NCI-H146 (cell line): ENCODE results near the gene IRF3.

Source experiments
- DNase-seq: peaks from one replicate; lab custom pipeline; 2025; lab: John Stamatoyannopoulos, UW

Gene IRF3

DNA sequence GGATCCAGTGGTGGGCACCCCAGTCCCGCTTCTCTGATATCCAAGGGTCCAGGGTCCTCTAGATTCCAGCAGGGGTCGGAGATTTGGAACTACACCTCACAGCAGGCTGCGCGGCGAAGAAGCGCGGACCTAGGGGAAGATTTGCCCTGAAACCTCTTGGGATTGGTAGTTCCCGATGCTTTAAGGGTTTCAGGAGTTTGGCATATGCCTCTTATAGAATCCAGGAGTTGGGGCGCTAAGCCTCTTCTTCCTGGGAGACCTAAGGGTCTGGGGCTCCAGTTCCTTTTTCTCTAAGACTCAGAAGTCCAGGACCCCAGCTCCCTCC lies 425 bp upstream of the IRF3 start:
- no peak for DNase-seq

DNA sequence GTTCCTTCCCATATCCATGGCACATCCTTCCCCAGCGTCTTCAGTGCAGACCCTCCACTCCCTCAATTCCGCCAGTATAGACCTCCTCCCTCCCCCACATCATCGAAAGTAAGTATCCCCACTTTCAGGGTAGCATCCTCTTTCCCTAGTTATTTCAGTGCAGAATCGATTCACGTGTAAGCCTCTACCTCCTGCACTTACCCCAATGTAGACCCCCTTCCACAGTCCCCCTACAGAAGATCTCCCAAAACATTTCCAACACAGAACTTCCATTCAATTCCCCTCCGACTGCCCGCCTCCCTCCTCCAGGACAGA lies 664 bp downstream of the IRF3 start:
- no peak for DNase-seq

DNA sequence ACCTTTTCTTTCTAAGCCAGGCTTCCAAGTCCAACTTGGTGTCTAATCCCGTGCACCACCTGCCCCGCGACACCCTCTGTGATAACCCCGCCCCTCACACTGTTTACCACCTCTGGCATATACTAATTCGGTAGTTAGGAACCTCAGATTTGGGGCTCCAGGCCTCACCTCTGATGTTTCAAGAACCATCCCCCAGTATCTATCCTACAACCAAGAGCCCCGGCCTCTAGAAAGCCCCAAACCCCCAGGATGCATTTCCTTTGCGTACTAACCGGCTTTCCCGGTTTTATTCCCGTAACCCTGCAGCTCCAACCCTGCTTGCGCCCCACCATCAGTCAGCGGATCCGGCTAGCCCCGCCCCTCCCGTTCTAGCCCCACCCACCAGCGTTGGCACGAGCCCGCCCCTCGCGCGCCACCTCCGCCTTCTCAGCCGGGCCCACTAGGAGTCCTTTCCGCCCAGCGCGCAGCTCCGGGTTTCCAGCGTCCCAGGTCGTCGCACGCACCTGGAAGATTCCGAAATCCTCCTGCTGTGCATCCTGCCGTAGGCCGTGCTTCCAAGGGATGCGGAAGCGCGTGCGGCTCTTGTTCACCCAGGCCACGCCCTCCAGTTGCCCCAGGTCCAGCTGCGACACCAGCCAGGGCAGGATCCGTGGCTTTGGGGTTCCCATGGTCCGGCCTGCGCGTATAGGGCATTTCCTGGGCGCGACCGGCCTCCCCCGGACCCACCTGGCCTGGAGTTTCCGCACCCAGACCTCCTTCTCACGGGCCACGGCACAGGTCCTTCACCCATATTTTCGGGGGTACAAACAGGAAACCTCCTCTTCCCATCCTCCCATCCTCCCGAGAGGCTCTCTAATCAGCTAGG lies 1.3 kb downstream of the IRF3 start:
- DNase-seq = peak; percentile 96

DNA sequence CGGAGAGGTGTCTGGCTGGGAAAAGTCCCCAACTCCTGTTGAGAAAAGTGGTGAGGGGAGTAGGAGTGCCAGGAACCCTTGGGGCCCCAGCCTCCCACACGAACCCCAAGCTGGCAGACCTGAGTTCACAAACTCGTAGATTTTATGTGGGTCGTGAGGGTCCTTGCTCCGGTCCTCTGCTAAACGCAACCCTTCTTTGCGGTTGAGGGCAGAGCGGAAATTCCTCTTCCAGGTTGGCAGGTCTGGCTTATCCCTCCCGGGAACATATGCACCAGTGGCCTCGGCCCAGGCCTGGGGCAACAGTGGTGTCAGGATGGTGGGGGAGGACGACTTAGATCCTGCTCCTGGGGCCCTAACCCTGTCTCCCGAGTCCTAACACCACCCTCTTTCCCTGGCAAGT lies 2.4 kb downstream of the IRF3 start:
- DNase-seq = no peak

DNA sequence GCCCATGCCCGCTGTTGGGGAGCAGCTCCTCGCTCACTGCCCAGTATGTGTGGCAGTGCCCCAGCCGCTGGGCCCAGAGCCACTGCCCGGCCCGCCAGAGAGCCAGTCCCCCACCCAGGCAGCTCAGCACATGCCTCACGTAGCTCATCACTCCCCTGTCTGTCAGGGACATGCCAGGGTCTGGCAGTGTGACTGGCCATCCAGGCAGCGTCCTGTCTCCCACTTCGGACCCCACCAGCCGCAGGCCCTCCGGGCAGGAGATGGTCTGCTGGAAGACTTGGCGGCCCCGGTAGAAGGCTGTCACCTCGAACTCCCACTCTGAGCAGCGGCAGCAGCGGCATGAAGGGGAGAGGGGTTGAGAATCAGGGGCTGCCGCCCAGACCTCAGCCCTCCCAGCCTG lies 3.6 kb downstream of the IRF3 start:
- no peak for DNase-seq

DNA sequence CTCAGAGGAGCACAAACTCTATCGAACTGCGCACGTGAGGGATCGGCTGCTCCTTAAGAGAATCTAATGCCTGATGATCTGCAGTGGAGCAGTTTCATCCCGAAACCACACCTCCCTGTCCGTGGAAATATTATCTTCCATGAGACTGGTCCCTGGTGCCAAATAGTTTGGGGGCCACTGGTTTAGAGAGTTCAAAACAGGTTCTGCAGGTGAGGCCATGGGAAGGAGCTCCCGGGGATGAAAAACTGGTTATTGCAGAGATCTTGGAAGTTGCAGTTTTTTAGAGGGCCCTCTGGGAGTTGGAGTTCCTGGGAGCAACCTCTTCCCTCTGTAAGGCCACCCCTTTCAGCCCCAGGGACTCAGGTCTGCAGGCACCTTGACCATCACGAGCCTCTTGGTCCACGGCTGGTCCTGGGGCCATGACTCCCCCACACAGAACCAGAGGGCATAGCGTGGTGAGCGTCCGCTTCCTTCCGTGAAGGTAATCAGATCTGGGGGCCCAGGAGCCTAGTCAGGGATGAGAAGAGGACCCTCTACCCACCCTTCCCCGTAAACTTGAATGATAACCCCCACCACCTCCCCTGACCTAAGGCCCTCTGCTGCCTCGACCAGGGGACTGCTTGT lies 5.2 kb downstream of the IRF3 start:
- DNase-seq = no peak

DNA sequence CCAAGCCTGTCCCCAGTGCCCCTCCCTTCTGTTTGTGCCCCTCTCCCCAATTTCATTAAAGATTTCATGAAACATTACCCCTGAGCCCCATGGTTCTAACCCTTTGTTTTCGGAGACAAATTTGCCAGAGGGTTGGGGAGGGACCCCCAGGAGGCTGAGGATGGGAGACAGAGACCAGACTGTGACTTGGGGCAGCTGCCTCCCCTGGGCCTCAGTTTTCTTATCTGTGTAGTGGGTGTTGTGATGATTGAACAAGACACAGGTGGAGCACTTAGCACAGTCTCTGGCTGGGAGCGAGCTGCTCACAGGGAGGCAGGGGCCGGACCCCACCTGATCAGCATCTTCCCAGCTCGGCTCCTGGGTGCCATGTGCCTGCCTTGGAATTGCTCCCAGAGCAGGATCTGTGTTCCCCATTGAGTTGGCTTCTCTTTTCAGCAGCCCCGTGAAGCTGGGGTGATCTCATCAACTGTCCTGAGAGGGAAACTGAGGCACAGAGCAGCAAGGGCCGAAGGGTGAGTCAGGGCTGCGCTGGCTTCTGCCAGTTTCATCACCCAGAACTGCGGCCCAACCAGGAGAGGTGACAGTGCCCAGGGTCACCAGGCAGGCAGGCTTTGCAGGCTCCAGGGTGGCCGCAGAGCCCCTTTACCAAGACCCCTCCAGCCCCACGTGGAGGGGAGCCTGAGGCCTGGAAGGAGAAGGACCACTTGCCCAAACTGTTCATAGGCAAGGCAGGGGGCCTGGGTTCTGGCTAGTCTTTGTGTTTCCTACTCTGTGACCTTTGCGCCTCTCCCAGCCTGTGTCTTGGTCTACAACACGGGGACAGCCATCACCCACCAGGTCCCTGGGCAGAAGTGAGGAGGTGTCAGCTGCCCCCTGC lies 6.9 kb downstream of the IRF3 start:
- DNase-seq = no peak

DNA sequence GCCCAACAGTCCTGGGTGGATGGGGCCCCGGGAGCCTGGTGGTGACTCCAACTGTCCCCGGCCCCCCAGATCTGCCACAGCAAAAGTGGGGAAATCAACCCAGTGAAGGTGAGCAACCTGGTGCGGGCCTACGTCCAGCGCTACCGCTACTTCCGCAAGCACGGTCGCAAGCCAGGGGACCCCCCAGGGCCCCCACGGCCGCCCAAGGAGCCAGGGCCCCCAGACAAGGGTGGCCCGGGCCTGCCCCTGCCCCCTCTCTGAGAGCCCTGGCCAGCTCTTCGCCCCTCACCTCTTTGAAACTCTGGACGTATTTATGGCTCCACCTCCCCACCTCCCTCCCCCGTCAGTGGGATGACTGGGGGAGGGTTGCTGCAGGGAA lies 7.5 kb downstream of the IRF3 start:
- no peak for DNase-seq

DNA sequence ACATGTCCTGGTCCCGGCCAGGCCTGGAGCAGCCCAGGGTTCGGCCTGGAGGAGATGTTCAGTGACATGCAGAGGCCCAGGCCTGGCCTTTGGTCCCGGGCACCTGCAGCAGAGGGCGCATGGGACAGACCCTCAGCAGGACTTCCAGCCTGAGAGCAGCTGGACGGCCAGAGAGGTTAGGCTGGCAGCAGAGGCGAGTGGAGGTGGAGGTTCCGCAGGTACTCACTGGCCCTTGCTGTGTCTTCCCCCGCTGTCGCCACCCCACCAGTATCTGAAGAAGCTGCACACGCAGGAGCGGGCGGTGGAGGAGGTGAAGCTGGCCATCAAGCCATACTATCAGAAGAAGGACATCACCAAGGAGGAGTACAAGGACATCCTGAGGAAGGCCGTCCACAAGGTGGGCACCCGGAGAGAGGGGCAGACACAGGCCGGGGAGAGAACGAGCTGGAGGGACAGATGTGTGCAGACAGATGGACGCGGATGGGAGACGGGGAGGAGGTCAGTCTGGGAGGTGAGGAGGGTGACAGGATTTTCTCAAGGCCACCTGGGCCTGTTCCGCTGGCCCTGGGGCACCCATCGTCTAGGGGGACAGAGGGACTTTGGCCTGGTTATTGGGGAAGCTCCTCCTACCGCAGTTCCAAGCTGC lies 8.0 kb downstream of the IRF3 start:
- DNase-seq = no peak

DNA sequence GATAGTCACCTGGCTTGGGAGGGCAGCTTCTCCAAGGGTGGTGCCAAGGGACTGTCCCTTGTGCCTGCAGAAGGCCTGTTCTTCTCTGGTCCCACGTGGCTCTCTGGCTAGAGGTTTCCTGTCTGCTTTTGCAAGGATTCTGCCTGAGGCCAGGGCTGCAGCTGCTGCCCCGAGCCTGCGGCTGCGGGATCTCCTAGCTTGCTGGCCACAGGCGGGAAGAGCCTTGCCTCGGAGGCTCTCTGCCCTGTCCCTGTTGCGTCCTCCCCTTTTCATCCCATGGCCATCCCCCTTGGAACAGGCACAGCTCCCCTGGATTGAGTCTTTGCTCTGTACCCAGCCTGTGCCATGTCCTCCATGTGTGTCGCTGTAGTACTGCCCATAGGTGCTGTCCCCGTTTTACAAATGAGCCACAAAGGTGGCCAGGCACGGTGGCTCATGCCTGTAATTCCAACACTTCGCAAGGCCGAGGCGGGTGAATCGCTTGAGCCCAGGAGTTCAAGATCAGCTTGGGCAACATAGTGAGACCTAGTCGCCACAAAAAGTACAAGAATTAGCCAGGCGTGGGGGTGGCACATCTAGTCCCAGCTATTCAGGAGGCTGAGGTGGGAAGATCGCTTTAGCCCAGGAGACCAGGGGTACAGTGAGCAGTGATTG lies 9.1 kb downstream of the IRF3 start:
- DNase-seq = no peak

DNA sequence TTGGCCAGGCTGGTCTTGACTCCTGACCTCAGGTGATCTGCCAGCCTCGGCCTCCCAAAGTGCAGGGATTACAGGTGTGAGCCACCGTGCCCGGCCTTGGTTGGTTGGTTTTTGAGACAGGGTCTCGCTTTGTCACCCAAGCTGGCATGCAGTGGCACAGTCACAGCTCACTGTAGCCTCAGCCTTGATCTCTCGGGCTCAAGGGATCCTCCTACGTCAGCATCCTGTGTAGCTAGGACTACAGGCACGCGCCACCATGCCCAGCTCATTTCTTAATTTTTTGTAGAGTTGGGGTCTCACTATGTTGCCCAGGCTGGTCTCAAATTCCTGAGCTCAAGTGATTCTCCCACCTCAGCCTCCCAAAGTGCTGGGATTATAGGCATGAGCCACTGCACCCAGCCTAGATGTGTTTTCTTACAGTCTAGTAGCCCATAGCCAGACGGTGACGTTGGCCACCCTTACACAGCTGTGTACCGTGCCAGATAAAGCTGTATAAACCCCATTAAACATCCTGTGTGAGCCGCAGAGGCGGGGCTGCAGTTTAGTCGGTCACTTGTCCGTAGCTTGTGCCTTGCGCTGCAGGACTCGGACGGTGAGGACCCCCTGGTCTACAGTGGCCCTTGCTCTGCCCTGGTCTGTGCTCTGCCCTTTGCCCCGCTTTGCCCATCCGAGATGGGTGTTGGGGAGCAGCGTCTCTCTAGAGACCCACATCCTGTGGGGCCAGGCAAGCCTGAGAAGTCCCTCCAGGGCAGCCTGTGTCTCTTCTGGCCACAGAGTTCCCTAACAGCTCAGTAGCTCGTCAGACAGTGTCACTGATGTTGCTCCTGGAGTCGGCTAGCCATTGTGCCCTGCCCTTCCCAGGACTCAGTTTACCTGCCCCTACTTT lies 9.8 kb downstream of the IRF3 start:
- DNase-seq = no peak

DNA sequence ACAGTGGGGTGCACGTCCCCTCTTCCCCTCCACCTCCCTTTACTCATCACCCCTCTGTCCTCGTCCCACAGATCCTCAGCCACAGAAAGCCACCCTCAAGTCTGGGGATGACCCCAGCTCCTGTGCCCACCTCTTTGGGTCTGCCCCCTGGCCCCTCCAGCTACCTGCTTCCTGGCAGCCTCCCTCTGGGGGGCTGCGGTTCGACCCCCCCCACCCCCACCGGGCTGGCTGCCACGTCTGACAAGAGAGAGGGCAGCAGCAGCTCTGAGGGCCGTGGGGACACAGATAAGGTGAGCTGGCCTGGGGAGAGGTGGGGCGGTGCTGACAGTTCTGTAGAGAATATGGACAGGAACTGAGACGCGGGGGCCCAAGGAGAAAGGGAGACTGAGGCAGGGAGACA lies 11.1 kb downstream of the IRF3 start:
- DNase-seq = no peak

DNA sequence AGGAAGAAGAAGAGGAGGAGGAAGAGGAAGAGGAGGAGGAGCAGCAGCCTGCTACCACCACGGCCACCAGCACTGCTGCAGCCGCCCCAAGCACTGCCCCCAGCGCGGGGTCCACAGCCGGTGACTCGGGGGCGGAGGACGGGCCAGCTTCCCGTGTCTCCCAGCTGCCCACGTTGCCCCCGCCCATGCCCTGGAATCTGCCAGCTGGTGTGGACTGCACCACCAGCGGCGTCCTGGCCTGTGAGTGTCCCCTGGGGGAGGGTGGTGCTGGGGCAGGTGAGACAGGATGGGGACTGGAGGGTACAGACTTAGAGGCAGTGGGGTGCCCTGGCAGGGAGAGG lies 12.2 kb downstream of the IRF3 start:
- no peak for DNase-seq

DNA sequence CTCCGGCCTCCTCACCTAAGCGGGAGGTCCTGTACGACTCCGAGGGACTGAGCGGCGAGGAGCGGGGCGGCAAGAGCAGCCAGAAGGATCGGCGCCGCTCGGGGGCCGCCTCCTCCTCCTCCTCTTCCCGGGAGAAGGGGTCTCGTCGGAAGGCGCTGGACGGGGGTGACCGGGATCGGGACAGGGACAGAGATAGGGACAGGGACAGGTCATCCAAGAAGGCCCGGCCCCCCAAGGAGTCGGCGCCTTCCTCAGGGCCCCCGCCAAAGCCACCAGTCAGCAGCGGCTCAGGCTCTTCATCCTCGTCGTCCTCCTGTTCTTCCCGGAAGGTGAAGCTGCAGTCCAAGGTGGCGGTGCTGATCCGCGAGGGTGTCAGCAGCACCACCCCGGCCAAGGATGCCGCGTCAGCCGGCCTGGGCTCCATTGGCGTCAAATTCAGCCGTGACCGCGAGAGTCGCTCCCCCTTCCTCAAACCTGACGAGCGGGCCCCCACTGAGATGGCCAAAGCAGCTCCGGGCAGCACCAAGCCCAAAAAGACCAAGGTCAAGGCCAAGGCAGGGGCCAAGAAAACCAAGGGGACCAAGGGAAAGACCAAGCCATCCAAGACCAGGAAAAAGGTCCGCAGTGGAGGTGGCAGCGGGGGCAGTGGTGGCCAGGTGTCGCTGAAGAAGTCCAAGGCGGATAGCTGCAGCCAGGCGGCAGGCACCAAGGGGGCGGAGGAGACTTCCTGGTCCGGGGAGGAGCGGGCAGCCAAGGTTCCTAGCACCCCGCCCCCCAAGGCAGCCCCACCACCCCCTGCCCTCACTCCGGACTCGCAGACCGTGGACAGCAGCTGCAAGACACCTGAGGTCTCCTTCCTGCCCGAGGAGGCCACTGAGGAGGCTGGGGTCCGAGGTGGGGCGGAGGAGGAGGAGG lies 12.8 kb downstream of the IRF3 start:
- DNase-seq = no peak

DNA sequence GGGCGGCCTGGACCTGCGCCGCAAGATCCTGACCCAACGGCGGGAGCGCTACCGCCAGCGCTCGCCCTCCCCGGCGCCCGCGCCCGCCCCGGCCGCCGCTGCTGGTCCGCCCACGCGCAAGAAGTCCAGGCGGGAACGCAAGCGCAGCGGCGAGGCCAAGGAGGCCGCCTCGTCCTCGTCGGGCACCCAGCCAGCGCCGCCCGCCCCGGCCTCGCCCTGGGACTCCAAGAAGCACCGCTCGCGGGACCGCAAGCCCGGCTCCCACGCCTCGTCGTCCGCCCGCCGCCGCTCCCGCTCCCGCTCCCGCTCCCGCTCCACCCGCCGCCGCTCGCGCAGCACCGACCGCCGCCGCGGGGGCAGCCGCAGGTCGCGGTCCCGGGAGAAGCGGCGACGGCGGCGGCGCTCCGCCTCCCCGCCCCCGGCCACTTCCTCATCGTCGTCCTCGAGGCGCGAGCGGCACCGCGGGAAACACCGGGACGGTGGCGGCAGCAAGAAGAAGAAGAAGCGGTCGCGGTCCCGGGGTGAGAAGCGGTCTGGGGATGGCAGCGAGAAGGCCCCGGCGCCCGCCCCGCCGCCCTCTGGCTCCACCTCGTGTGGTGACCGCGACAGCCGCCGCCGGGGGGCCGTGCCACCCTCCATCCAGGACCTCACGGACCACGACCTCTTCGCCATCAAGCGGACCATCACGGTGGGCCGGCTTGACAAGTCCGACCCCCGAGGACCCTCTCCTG lies 13.7 kb downstream of the IRF3 start:
- DNase-seq = no peak

DNA sequence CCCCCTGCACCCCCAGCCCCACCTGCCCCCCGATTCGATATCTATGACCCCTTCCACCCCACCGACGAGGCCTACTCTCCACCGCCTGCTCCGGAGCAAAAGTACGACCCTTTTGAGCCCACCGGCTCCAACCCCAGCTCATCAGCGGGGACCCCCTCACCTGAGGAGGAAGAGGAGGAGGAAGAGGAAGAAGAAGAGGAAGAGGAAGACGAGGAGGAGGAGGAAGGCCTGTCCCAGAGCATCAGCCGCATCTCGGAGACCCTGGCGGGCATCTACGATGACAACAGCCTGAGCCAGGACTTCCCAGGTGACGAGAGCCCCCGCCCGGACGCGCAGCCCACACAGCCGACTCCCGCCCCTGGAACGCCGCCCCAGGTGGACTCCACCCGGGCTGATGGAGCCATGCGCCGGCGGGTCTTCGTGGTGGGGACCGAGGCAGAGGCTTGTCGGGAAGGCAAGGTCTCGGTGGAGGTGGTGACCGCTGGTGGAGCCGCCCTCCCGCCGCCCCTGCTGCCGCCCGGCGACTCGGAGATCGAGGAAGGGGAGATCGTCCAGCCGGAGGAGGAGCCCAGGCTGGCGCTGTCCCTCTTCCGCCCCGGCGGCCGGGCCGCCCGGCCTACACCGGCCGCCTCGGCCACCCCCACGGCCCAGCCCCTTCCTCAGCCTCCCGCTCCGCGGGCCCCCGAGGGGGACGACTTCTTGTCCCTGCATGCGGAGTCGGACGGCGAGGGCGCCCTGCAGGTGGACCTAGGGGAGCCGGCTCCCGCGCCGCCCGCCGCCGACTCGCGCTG lies 14.4 kb downstream of the IRF3 start:
- DNase-seq = no peak

DNA sequence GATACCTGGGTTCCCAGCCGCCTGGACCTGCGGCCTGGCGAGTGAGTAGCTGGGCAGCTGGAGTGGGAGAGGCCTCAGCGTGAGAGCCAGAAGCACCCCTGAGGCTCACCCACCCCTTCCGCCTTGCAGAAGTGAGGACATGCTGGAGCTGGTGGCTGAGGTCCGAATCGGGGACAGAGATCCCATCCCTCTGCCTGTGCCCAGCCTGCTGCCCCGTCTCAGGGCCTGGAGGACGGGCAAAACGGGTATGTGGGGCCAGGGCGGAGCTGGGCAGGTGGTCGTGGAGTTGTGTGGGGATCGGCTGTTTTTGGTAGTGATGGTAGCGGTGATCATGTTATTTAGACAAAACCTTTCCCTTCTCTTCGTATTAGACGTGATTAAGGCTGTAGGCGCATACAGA lies 19.1 kb downstream of the IRF3 start:
- DNase-seq = no peak

DNA sequence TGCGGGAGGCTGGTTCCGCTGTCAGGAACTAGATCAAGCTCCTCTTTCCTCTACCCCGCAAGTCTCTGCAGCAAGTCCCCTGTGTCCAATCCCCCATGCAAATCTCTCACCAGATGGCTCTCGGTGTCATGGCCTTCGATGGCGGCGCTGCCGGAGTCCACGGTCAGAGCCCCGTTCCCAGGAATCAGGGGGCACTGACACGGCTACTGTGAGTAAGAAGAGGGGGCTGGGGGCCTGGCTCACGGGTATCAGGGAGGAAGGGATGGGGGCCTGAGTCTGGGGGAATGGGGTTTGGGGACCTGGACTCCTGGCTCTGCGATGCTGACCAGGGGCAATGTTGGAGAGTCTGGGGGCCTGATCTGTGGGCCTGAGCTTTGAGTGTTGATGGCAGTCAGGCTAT lies 19.7 kb downstream of the IRF3 start:
- DNase-seq = no peak

DNA sequence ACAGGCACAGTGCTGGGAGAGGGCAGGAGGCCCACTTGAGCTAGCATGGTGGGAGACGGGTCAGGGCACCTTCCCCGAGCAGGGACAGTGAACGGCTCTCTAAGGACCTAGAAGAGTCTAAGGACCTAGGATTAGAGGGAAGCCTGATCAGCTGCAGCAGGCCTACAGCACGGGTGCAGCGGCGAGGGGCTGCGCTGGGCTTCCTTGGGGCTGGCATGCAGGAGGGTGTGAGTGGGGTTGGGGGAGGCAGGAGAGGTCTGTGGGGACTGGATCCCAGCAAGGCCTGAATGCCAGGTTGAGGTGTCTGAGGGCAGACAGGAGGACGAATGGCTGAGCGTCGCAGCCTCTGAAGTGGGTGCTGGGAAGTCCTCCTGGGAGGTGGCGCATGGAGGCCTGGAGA lies 20.1 kb downstream of the IRF3 start:
- DNase-seq = no peak
